ACHN (cell line): ENCODE data around the gene CDKN2B.
A peak's percentile ranks its signal among the peaks of the same experiment; 100 is the strongest.

Source experiments
- DNase-seq: peaks from one replicate; pipeline ENCODE4 v3.0.0-alpha.2; 2015
- in situ Hi-C: cut with HindIII; loops from 2 replicates; pipeline ENCODE4 v1.10.0; 2017; ENCODE audit warnings: low sequenced_read_pairs, low pct_ligation_motif_present, low pct_unique_long_range_greater_than_20kb

CDKN2B gene

DNA sequence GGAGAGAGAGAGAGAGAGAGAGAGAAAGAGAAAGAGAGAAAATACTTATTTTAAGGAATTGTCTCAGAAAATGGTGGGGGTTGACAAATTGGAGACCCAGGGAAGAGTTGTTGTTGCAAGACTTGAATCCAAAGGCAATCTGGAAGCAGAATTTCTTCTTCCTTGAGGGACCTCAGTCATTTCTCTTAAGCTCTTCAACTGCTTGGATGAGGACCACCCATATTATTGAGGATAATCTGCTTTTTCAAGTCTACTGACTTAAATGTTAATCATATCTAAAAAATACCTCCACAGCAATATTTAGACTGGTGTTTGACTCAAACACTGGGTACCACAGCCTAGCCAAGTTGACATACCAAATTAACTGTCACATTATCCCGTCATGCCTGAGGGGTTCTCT, 11.6 kb downstream of the CDKN2B start:
- no peak for DNase-seq
- in situ Hi-C loops, result no loop called here

- no peak for DNase-seq
- in situ Hi-C loops, result no loop called here
These were observed 12.2 kb downstream of the CDKN2B start for GRCh38 chr9:21996858-21997257.

GRCh38 chr9:21996438-21996837, 12.7 kb downstream of the CDKN2B start:
- in situ Hi-C loops, result no loop called here
- DNase-seq, result no peak

DNA sequence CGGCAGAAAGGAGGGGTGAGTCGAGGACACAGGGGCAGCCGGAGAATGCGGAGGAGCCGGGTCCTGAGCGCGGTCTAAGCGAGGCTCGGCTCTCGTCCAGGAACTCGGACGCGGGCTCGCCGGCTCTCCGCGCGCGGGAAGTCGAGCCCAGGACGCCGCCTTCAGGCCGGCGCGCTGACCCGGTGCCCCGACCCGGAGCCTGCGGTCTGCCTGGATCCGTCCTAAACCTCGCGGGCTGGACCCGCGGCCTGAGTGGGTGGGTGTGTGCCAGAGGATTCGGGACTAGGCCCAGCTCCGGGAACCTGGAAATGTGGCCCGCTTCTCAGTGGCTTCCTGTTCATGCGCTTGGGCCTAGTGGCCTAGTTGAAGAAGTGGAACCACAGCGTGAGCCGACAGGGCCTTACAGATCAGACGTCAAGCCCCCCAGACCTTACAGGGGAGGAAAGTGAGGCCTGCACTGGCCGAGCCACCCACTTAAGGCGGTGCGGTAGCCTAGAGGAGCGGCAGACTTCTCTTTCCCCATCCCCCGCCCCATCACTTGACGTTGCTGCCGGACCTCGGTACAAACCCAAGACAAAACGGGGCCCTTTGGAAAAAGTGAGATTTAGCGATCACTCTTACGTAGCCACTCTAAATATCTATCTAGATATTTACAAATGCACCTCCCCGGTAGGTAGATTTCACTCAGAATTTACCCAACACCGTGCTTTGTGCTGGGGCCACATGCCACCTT, 13.3 kb downstream of the CDKN2B start:
- in situ Hi-C loops, result no loop called here
- no peak for DNase-seq

DNA sequence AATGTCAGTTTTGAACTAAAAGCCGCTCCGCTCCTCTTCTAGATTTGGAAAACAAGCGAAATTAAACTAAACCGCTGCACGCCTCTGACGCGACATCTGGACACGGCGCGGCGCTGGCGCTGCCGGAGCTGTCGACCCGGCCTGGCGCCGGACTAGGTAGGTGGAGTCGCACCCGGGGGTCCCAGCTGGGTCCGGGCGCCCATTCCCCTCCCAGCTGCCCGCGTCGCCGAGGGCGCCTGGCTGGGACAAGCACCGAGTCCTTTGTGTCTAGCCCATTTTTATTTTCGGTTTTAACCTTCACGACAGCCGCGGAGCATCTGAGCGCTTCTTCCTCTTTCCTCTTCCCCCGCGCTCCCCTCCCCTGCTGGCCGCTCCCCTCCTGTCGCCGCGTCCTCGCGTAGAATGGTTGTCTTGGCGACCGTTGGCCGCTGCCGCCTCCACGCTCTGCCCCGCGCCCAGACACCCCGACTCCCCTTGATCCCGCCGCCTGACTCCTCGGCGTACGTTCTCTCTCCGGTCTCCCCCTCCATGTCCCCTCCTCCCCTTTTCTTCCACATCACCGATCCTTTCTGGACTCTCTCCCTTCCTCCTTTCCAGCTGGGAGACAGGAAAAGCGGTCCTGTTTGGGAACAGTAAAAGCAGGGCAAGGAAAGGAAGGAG, 14.0 kb downstream of the CDKN2B start:
- in situ Hi-C loops, result no loop called here
- DNase-seq, result peak; percentile 65

GRCh38 chr9:21994556-21995005, 14.5 kb downstream of the CDKN2B start, which contains the start of gene CDKN2B-AS1:
Gene CDKN2B-AS1, plus strand, starts transcription at chr9:21994791.
- in situ Hi-C loops, result no loop called here
- DNase-seq, result peak; percentile 84

DNA sequence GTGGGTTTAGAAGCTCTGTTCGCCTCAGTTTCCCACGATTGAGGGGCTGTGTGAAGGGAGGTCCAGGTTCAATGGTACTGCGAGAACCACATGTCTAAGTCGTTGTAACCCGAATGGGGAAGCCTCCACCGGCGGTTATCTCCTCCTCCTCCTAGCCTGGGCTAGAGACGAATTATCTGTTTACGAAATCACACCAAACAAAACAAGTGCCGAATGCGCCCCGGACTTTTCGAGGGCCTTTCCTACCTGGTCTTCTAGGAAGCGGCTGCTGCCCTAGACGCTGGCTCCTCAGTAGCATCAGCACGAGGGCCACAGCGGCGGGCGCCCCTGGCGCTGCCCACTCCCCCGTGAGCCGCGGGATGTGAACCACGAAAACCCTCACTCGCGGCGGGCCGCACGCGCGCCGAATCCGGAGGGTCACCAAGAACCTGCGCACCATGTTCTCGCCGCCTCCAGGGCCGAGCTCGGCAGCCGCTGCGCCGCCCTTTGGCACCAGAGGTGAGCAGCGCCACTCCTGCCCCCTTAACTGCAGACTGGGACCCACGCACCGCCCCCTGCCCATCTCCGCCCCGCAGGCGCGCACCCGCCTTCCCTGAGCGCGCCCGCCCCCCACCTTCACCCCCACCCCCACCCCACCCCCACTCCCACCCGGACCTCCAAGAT, 15.1 kb downstream of the CDKN2B start, which contains the start of gene CDKN2A:
Gene CDKN2A, minus strand, starts transcription at position 500 of the 663 bp plus-strand sequence.
- DNase-seq, result peak; percentile 77
- in situ Hi-C loops, result no loop called here

DNA sequence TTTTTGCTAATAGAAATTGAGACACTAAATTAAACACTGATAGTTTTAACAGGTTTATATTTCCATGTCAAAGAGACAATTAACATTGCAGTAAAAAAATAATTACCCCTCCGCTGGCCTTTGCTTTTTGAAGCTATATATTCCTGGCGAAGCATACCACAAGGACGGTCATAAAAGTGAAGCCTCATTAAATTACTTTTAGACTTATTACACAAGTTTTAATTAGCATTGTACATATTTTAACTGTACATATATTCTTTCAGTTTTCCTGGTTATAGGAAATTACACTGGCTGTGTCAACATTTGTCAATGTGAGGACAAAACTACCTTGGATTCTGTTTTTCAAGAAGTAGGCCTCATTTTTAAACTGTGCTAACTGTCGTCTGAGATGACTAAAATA, 16.1 kb downstream of the CDKN2B start:
- DNase-seq, result no peak
- in situ Hi-C loops, result no loop called here

DNA sequence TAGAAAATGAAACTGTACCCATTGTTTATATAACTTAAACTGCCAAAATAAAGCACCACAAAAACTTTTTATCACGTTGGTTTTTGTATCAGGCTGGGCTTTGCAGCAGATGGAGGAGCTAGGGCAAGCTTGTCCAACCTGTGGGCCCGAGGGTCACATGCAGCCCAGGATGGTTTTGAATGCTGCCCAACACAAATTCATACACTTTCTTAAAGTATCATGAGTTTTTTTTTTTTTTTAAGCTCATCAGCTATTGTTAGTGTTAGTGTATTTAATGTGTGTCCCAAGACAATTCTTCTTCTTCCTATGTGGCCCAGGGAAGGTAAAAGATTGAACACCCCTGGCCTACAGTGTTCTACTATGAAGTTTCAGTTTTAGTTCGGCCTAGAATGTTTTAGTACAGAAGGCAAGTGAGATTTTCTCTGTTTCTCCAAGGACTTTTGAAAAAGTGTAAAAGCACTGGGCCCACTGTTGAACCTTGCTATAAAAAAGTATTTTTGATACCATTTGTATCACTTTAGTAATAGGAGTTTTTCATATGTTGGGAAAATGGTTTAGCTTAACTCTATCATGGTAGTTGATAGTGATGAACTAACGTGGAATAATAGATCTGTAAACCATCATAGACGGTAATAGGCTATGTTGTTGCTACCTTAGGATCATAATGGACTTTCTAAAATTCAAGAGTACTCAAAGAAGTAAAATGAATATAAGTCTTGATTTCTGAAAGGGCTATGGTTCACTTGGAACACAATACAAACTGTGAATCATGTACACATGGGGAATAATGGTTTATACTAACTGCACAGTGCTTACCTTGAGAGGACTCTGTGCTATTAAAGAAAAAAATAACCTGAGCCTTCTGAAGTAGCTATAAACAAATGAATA, 17.8 kb downstream of the CDKN2B start:
- in situ Hi-C loops, result no loop called here
- no peak for DNase-seq

- in situ Hi-C loops, result no loop called here
- no peak for DNase-seq
These were observed 19.5 kb downstream of the CDKN2B start for GRCh38 chr9:21989440-21990189.

DNA sequence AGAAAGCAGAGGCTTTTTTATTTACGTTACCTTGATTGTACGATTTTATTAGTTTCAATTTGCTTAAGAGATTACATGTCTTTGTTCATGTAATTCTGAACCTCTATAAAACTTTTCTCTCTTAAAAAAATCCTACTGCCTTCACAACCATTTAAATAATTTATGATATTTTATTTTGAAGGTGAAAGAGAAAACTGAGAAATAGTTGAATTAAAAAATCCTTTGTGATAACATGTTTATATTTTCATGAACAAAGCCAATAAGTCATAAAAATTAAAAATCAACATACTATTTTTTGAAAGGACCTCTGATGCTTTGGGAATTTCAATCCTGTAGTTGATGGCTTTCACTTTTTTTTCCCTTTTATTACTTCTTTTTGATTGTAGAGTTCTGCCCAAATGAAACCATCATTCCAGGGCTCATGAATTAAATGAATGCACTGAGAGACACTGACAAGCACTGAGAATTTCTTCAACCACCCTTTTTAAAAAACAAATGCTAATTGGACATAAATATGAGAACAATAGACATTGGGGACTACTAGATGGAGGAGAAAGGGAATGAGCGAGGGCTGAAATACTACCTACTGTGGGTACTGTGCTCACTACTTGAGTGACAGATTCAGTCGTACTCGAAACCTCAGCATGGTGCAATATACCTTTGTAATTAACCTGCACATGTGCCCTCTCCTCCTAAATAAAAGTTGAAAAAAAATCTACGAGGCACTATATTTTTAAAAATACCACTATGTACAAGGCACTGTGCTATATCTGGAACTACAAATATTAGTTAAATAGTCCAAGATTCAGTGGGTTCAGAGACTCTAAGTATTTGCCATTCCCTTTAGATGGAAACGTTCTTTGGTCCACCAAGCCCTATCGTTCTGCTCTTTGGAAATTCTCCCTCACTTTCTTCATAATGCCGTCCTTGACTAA, 20.8 kb downstream of the CDKN2B start:
- no peak for DNase-seq
- in situ Hi-C loops, result no loop called here

DNA sequence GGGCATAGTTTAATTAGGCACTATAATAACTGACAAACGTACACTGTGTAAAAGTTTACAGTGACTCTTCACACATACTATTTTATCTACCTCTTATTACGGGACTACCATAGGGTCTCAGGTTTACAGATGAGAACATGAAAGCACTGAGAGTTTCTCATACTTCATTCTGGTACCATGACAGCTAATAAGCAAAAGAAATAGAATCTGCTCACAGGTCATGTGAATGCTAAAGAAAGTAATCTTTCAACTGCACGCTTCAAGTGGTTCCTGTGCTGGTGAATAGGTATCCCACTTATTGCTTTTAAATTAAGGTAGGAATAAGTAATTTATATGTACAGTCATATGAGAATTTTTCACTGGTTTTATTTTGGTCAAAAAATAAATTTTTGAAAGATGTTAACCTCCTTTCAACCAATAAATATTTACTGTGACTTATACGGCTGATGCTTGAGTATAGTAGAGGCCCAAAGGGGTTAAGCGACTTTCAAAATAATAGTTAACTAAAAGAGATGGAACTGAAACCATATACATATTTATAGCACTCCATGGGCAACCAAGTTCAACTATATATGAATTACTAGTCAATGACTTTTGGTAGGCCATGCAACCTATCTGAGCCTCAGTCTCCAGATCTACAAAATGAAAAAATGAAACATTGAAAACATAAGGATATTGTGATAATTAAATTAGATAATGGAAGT, 23.0 kb downstream of the CDKN2B start:
- in situ Hi-C loops, result no loop called here
- no peak for DNase-seq

DNA sequence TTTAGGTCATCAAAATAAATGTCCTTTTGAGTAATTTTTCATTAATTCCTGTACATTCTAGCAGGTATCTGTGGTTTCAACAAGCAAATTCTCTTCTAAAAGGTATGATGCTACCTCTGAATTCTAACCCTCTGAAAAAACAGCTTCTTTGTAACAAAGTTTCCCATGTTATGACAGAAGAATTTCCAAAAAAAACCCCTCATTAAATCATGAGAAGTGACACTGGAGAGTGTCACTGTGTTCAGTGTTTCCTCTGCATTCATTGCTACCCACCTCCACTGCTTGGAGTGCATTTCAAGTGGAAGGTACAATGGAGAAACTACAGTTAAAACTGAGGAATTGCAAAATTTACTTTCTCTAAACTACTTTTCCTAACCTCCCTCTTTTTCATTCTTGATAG, 25.0 kb downstream of the CDKN2B start:
- in situ Hi-C loops, result no loop called here

DNA sequence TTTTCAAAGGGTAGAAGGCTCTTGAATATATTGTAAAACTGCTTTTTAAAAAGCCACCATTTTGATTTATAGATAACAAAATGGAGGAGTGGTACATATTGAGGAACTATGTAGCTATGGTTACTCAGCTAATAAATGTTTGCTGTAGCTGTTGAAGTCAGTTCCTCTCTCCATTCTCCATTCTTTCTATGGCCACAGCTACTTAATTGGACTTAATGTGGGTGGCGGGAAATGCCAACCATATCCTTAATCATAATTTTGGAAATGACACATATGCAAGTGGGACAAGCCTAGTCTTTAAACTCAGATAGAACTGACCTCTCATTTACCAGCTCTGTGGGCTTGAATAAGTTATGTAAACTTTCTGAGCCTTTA, 25.6 kb downstream of the CDKN2B start:
- in situ Hi-C loops, result no loop called here
- no peak for DNase-seq

More for the DNA sequence above, 25.0 kb downstream of the CDKN2B start:
- no peak for DNase-seq

GRCh38 chr9:21982861-21983560, 26.1 kb downstream of the CDKN2B start:
- in situ Hi-C loops, result no loop called here
- no peak for DNase-seq

- in situ Hi-C loops, result no loop called here
- no peak for DNase-seq
These were observed 26.7 kb downstream of the CDKN2B start for GRCh38 chr9:21982391-21982790.
